Ovary (tissue), 9 donors: Measurements from ENCODE around the gene LRRC27. TPM values are rescaled to one million over a fixed set of nuclear protein-coding genes. Genes with fewer than 3 reads are reported as not detected.

Source experiments
- DNase-seq, 5 donors: peaks; one replicate each; pipeline ENCODE4 v3.0.0-alpha.2; 2019 to 2020
- H3K27ac ChIP-seq, 2 donors: fragments of 200-600 bp; one replicate each; pipeline versions ENCODE4 v1.5.1 to v1.8.0; 2019 to 2022
- H3K27me3 ChIP-seq: fragments of 200-600 bp; one replicate; pipeline ENCODE4 v1.8.0; 2022
- H3K36me3 ChIP-seq: fragments of 200-600 bp; sonication (generic); one replicate; pipeline ENCODE4 v1.5.1; 2019
- H3K4me1 ChIP-seq: one replicate; pipeline ENCODE4 v1.8.1; 2013; ENCODE audit warnings: mild to moderate bottlenecking, moderate library complexity; ENCODE audit not compliant: insufficient read depth
- H3K4me3 ChIP-seq: fragments of 200-600 bp; sonication (generic); one replicate; pipeline ENCODE4 v1.5.1; 2017
- H3K9me3 ChIP-seq, 2 donors: fragments of 200-600 bp in 1 of 2; sonication (generic) in 1 of 2; one replicate each; pipeline versions ENCODE4 v1.5.1 to v1.8.1; 2013 to 2019; ENCODE audit warnings: mild to moderate bottlenecking in 1 of 2, moderate library complexity in 1 of 2
- CTCF ChIP-seq, 3 donors: fragments of 450-650 bp in 2 of 3; fragments of 200-600 bp in 1 of 3; IDR thresholded peaks; one replicate each; pipeline versions ENCODE4 v1.5.1 to v1.8.0; 2016 to 2022; ENCODE audit warnings: antibody characterized with exemption in 3 of 3, mild to moderate bottlenecking in 1 of 3
- EP300 ChIP-seq: sonication (generic); formaldehyde crosslinking; IDR thresholded peaks from one replicate; pipeline ENCODE4 v1.6.1; 2017; ENCODE audit warnings: antibody characterized with exemption
- POLR2A ChIP-seq: fragments of 450-650 bp; IDR thresholded peaks from one replicate; pipeline ENCODE4 v1.6.1; 2017; ENCODE audit warnings: antibody characterized with exemption, mild to moderate bottlenecking, moderate library complexity
- WGBS, 3 donors: extraction: QIAGEN DNeasy Blood & Tissue Kit in 1 of 3; methylation state at CpG; one replicate each; pipeline versions ENCODE4 v1.1.5 to v1.1.7; 2013 to 2017; 5-methylcytosine and 5-hydroxymethylcytosine counted together
- intact Hi-C, 4 donors: fragments of 100-400 bp; cut with DNase I; formaldehyde crosslinking; loops; one replicate each; pipeline versions ENCODE4 v1.11.0 to v1.15.1; 2022 to 2023
- polyA plus RNA-seq, 2 donors: library from polyadenylated mRNA; stranded (reverse); fragments of 200-250 nt in 1 of 2; fragments of 350-450 nt in 1 of 2; fragmentation: Illumina TruSeq in 1 of 2; extraction: RNeasy Lipid Tissue Mini Kit (QIAGEN cat#74804) in 1 of 2; gene quantifications; one replicate each; pipeline ENCODE4 v1.2.3, GENCODE V29; 2013 to 2014
- total RNA-seq, 7 donors: library from RNA; depleted of rRNA in 2 of 7; stranded (reverse); fragments of >200 nt in 2 of 7; fragmentation: NEBNext Ultra II Directional in 3 of 7; extraction: Animal tissue kit (Norgen Biotek cat#: 25700) in 3 of 7; gene quantifications; one replicate each; pipeline versions ENCODE4 v1.1.0 to v1.2.4, GENCODE V29; 2016 to 2023
- donor health status: DM: no; HTN: no; CAD: no; lungs with moderate emphysema.
- donor health status: DM: no; HTN: no; CAD: no.
- donor health status: Bipolar disorder and iron deficiency.
- donor health status: DM: yes; HTN: yes; CAD: no.
- donor health status: DM: no; HTN: no; CAD: no.
- donor health status: DM: yes; HTN: yes; CAD: no.

The LRRC27 gene
- total and polyA plus RNA-seq, 9 donors = 7.4 to 12.3 (median 9.3) TPM

- H3K4me1 ChIP-seq = peaks cover 9% of the 10 kb centered on the region
- 82 to 90% (median 86%) methylated on average over 16 to 17 of the region's 17 CpGs for WGBS, 3 donors
Observed at GRCh38 chr10:132400547-132401151, 68.7 kb downstream of the LRRC27 start.

DNA sequence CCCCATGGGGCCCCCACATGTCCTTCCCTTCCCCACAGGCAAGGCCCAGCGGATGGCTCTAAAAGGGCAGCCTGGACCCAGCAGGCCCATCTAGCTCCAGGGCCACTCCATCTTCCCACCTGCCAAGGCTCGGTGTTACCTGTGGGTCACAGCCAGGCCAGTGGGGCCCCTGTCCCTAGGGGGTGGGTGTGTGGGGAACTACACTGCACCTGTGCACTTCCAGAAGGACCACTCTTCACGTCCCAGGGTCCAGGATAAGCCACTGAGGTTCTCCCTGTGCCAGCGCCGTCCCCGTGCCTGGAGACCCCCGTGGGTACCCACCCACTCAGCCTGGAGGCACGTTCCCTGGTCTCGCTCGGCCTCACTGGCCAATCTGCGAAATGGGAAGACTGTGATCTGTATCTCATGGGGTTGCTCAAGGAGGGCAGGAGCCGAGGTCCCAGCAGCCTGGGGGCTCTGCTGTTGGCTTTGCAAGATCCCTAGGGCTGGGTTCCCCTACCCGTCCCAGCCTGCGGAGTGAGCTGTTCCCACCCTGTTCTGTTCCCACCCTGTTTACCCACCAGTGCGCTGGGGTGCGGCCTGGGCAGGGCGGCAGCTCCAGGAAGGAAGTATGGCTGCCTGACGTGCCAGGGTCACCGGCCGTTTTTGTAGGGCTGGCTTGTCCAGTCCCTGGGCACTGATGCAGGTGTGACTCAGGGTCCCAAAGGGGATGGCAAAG is 69.6 kb downstream of the LRRC27 start:
- WGBS, 3 donors = 90 to 93% (median 92%) methylated on average over 20 of the region's 20 CpGs
- no peak overlapping the region for H3K27ac ChIP-seq
- H3K4me3 ChIP-seq = no peak overlapping the region
- DNase-seq = peak in 3 of 5 donors; percentile 18 to 32 (median 21)
- H3K27me3 ChIP-seq = no peaks in the 10 kb centered on the region
- H3K4me1 ChIP-seq = peaks cover 6% of the 10 kb centered on the region
- TF ChIP-seq CTCF (IDR thresholded peaks at IDR 0.05) (no peak), POLR2A (no peak), EP300 (no peak)
- intact Hi-C loops = no loop called here
- H3K36me3 ChIP-seq = no peaks in the 10 kb centered on the region
- no peaks in the 10 kb centered on the region for H3K9me3 ChIP-seq

More at GRCh38 chr10:132400547-132401151, 68.7 kb downstream of the LRRC27 start:
- DNase-seq = peak in 2 of 5 donors; percentile 32 to 42
- no peak overlapping the region for H3K27ac ChIP-seq
- H3K4me3 ChIP-seq = no peak overlapping the region
- TF ChIP-seq POLR2A (no peak), CTCF (IDR thresholded peaks at IDR 0.05) (no peak), EP300 (no peak)
- no peaks in the 10 kb centered on the region for H3K36me3 ChIP-seq
- intact Hi-C loops = no loop called here
- H3K27me3 ChIP-seq = no peaks in the 10 kb centered on the region
- H3K9me3 ChIP-seq = no peaks in the 10 kb centered on the region

DNA sequence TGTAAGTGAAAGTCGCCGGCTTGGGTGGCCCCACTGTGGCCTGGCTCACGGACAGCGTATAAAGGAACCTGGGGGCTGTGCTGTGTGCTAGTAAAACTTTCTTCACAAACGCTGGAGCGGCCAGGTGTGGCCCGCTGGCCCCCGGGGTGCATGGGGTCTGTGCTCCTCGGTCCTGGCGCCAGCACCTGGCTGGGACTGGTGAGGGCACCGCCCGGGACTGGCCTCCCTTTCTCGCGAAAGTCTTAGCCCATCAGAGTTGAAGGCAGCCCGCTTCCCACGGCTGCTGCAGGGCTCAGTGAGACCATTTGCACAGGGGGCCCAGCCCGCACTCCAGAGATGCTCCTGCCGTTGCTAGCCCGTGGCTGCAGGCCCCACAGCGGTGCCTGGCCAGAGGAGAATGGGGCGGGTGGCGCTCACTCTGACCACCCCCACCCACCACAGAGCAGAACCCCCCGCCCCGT is 70.8 kb downstream of the LRRC27 start:
- WGBS, 3 donors = 82 to 86% (median 83%) methylated on average over 22 to 24 of the region's 24 CpGs
- H3K4me1 ChIP-seq = peaks cover 16% of the 10 kb centered on the region
- peak in 2 of 5 donors; percentile 19 to 33 for DNase-seq
- H3K9me3 ChIP-seq = no peaks in the 10 kb centered on the region
- H3K27ac ChIP-seq = no peak overlapping the region
- H3K4me3 ChIP-seq = no peak overlapping the region
- intact Hi-C loops = no loop called here
- H3K27me3 ChIP-seq = no peaks in the 10 kb centered on the region
- H3K36me3 ChIP-seq = no peaks in the 10 kb centered on the region
- TF ChIP-seq POLR2A (no peak), EP300 (no peak), CTCF (IDR thresholded peaks at IDR 0.05) (no peak)

DNA sequence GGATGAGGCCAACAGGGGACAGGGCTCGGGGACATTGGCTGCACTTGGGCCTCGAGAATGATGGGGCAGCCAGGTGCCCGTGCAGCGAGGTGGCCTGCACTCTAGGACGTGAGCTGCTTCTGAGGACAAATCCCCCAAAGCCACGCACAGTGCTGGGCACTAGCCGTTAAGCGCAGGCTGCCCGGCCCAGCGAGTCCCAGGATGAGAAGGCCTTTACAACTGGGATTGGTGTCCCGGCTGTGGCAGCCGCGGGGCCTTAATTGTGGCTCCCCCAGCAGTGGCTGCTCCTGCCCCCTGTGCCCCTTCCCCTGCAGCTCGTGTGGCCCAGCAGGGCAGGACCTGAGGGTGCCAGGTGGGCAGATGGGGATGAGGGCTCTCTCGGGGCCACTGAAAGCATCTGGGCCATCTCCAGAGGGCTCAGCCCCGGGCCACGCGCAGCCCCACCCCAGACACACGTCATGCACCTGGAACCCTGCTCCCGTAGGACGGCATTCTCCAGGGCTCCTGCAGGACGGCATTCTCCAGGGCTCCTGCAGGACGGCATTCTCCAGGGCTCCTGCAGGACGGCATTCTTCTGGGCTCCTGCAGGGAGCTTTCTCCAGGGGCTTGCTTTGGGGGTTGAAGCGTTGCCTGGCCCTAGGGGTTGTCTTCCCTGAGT is 71.6 kb downstream of the LRRC27 start:
- H3K9me3 ChIP-seq = no peaks in the 10 kb centered on the region
- peaks cover 21% of the 10 kb centered on the region for H3K4me1 ChIP-seq
- TF ChIP-seq POLR2A (no peak), EP300 (no peak), CTCF (IDR thresholded peaks at IDR 0.05) (no peak)
- H3K27me3 ChIP-seq = no peaks in the 10 kb centered on the region
- DNase-seq = peak in 1 of 5 donors; percentile 32
- 89 to 91% (median 91%) methylated on average over 20 to 25 of the region's 25 CpGs for WGBS, 3 donors
- H3K36me3 ChIP-seq = no peaks in the 10 kb centered on the region
- H3K4me3 ChIP-seq = no peak overlapping the region
- no peak overlapping the region for H3K27ac ChIP-seq
- intact Hi-C loops = no loop called here
